Left lobe of liver (tissue), 2 donors: ENCODE data around the gene USP1. TPM values are rescaled to one million over a fixed set of nuclear protein-coding genes. Genes with fewer than 3 reads are reported as not detected.

Experiments
- ATAC-seq: fragments of 200-7000 bp; cut with Tn5 transposase; one replicate; pipeline ENCODE4 v1.9.1; 2020; ENCODE audit warnings: mild to moderate bottlenecking, moderate library complexity
- DNase-seq: peaks from one replicate; pipeline ENCODE4 v3.0.0-alpha.2; 2020; ENCODE audit warnings: low spot score
- total RNA-seq: library from RNA; stranded (reverse); gene quantifications from one replicate; pipeline ENCODE4 v1.2.1, GENCODE V29; 2021
- donor health status: DM: no; HTN: no; CAD: no; lungs with moderate emphysema.
- donor health status: DM: no; HTN: yes; CAD: no.

The USP1 gene
- total RNA-seq, 1 donor from 2014 or later: 5.0 TPM

GRCh38 chr1:62426237-62426636, 10.6 kb upstream of the USP1 start:
- ATAC-seq: no peak
- DNase-seq: no peak

GRCh38 chr1:62426794-62427193, 10.1 kb upstream of the USP1 start:
- DNase-seq (no peak), ATAC-seq (no peak)

- ATAC-seq (no peak), DNase-seq (no peak)
Measured at GRCh38 chr1:62428351-62428750, 8.5 kb upstream of the USP1 start.

- ATAC-seq (no peak), DNase-seq (no peak)
Measured at GRCh38 chr1:62429581-62429980, 7.3 kb upstream of the USP1 start.

- no peak for ATAC-seq
- no peak for DNase-seq
Measured at GRCh38 chr1:62433861-62434617, 2.8 kb upstream of the USP1 start.

- no peak for DNase-seq
- no peak for ATAC-seq
Measured at GRCh38 chr1:62434618-62435001, 2.2 kb upstream of the USP1 start.

- DNase-seq (no peak), ATAC-seq (peak; percentile 4)
Measured at GRCh38 chr1:62435231-62436038, 1.4 kb upstream of the USP1 start.

GRCh38 chr1:62436039-62436465, 797 bp upstream of the USP1 start:
- peak; percentile 81 for ATAC-seq
- peak; percentile 97 for DNase-seq

- peak; percentile 48 for ATAC-seq
- DNase-seq: peak; percentile 75
Measured at GRCh38 chr1:62437273-62437940, 558 bp downstream of the USP1 start.

- DNase-seq (no peak), ATAC-seq (no peak)
Measured at GRCh38 chr1:62438163-62438562, 1.3 kb downstream of the USP1 start.

GRCh38 chr1:62439652-62440371, 3.0 kb downstream of the USP1 start:
- no peak for ATAC-seq
- DNase-seq: no peak

- ATAC-seq: no peak
- no peak for DNase-seq
Measured at GRCh38 chr1:62444701-62445100, 7.9 kb downstream of the USP1 start.

GRCh38 chr1:62448221-62448933, 11.5 kb downstream of the USP1 start:
- ATAC-seq: no peak
- no peak for DNase-seq

- ATAC-seq: no peak
- DNase-seq: no peak
Measured at GRCh38 chr1:62450301-62450700, 13.5 kb downstream of the USP1 start.

- DNase-seq: no peak
- no peak for ATAC-seq
Measured at GRCh38 chr1:62452951-62453350, 16.1 kb downstream of the USP1 start.

GRCh38 chr1:62457955-62458354, 21.1 kb downstream of the USP1 start:
- no peak for DNase-seq
- ATAC-seq: peak; percentile 31

- no peak for DNase-seq
Measured at GRCh38 chr1:62462370-62462769, 25.5 kb downstream of the USP1 start.

GRCh38 chr1:62467092-62467491, 30.2 kb downstream of the USP1 start:
- no peak for ATAC-seq
- no peak for DNase-seq

More at GRCh38 chr1:62462370-62462769, 25.5 kb downstream of the USP1 start:
- no peak for ATAC-seq

GRCh38 chr1:62476525-62477219, 39.8 kb downstream of the USP1 start:
- DNase-seq (no peak), ATAC-seq (no peak)

GRCh38 chr1:62481681-62482080, 44.8 kb downstream of the USP1 start:
- DNase-seq (no peak), ATAC-seq (no peak)
